GM18526 (cell line): ENCODE results near the gene SURF4.

Experiments
- POLR2A ChIP-seq: IDR thresholded peaks from 3 replicates; pipeline ENCODE4 v1.6.1; 2011; ENCODE audit not compliant: insufficient read length; ENCODE audit errors: extremely low read depth

Gene SURF4

DNA sequence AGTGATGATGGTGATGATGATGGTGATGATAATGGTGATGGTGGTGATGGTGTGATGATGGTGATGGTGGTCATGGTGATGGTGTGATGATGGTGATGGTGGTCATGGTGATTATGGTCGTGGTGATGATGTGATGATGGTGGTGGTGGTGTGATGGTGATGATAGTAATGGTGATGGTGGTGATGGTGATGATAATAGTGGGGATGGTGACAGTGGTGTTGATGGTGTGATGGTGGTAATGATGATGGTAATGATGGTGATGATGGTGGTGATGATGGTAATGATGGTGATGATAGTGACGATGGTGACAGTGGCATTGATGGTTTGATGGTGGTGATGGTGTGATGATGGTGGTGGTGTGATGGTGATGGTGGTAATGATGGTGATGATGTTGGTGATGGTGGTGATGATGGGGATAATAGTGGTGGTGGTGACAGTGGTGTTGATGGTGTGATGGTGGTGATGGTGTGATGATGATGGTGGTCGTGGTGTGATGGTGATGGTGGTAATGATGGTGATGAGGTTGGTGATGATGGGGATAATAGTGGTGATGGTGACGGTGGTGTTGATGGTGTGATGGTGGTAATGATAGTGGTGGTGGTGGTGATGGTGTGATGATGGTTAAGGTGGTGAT lies 6.8 kb upstream of the SURF4 start:
- no peak for TF ChIP-seq POLR2A

- TF ChIP-seq POLR2A = no peak
Measured at GRCh38 chr9:133380734-133381133, 4.9 kb upstream of the SURF4 start.

DNA sequence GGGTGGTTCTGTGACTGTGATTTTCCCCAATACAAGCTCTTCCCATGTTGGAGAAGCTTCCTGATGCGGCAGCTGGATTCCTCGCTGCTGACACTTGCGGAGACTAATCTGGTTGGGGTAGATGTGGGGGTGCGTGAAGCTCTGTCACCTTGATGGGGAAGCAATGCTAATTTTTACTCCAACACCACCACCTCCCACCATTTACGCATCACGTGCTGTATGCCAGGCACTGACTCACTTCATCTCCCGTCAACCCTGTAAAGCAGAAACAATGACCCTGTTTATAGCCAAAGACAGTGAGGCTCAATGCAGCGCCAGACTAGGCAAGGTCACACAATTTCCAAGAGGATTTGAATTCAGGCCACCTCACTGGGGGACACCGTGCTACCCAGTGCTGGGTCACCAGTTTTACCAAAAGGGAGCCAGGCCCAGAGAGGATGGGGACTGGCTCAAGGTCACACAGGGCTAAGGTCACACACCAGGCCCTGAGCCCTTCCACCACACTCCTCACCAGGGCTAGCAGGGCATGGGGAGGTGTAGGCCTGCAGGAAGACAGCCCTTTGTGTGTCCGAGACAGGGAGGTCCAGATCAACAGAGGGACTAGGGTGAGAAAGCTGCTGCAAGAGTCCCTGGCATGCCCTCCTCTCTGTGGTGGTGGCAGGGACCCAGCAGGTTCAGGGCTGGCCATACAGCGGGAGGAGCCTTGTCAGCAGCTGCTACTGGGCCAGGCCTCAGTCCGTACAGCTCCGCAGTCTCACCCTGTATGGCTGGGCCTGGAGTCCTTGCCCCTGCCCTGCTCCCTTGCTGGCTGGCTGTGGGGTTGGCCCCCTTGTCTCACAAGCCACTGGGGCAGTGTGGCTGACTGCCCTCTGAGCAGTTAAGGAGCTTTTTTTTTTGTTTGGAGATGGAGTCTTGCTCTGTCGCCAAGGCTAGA lies 3.6 kb upstream of the SURF4 start:
- no peak for TF ChIP-seq POLR2A

DNA sequence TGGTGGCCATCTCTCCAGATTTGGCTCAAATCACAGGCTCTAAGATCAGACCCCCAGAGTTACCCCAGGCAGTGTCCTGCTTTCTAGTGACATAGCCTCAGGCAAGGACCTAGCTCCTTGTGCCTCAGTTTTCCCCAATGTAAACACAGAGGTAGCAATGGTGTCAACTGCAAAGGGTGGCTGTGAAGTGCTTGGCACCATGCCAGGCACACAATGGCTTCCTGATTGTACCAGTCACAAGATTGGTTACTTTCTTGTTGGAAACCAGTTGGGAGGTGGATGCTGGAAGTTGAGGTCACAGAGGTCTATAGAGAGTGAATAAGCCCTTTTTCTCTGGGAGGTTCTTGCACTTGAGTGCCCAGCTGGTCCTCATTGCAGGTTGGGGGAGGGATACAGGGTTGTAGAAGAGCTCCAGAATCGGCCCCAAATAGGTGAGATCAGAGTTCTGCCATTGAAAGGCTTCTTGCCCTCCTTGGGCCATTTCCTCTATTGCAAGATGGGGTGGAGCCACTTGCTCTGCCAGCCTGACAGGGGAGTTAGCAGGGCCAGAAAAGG lies 2.6 kb upstream of the SURF4 start:
- TF ChIP-seq POLR2A = no peak

- no peak for TF ChIP-seq POLR2A
Measured at GRCh38 chr9:133377721-133378216, 1.9 kb upstream of the SURF4 start.

DNA sequence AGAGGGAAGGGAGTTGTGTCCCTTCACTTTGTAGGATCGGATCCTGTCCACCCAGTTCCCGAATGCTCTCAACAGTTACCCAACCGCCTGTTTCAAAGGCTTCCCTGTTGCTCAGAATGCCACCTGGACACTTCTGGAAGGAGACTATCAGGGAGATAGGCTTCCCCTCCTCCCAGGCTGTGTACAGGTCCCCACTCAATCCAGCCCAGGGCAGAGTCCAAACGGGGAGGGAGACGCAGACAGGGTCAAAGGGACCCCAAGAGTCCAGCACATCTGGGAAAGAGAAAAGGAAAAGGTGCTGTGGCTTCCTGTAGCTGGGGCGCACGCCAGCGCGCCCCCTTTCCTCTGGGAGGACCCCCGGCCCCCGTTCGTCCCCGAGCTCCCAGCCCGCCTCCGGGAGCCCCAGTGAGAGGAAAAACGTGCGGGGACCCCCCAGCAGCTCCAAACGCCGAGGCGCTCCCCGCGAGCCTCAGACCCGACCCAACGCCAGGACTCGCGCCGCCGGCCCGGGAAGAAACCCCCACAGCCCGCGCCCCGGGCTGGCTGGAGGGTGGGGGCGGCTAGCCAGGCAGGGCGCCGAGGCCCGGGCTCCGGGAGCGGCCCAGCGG lies 640 bp downstream of the SURF4 start:
- no peak for TF ChIP-seq POLR2A

GRCh38 chr9:133374612-133375115 lies 1.2 kb downstream of the SURF4 start:
- TF ChIP-seq POLR2A = no peak

- no peak for TF ChIP-seq POLR2A
Measured at GRCh38 chr9:133372144-133372543, 3.7 kb downstream of the SURF4 start.

DNA sequence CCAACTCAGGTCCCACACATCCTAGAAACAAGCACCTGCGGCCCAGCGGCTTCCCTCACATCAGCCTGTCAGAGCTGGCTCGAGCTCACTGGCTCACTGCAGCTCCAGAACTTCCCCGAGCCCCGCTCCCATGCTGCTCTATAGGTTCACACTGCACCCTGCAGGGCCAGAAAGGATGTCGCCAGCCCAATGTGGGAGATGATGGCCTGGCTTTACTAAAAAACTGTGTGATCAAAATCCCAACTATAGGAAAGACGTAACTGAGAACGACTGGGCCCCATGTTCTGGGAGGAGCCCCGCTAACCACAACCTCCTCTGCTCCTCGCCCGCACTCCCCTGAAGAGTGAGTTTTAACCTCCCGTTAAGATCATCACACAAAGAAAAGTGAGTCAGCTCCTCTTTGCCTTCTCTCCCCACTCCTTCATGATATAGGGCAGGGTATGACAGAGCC lies 4.6 kb downstream of the SURF4 start:
- TF ChIP-seq POLR2A = no peak

GRCh38 chr9:133370685-133371084 lies 5.2 kb downstream of the SURF4 start:
- TF ChIP-seq POLR2A = no peak

- no peak for TF ChIP-seq POLR2A
Measured at GRCh38 chr9:133369933-133370332, 5.9 kb downstream of the SURF4 start.

DNA sequence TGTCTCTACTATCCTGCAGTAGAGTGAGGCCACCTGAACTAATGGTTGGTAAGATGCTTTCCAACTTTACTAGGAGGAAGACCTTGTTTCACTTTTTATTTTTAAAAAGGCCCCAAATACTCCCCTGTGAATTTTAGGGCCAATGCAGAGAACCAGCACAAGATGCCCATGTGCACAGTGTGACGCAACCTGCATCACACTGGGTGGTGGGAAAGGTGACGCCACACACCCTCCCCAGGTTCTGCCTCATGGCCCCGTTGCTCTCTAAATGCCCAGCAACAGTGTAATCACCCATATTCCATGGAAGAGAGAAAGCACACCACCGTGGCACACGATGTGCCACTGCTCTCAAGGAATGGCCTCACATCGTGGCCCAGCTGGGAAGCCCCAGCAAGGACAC lies 6.4 kb downstream of the SURF4 start:
- no peak for TF ChIP-seq POLR2A

GRCh38 chr9:133368249-133368881 lies 7.5 kb downstream of the SURF4 start:
- no peak for TF ChIP-seq POLR2A

- TF ChIP-seq POLR2A = no peak
Measured at GRCh38 chr9:133367778-133368177, 8.1 kb downstream of the SURF4 start.

DNA sequence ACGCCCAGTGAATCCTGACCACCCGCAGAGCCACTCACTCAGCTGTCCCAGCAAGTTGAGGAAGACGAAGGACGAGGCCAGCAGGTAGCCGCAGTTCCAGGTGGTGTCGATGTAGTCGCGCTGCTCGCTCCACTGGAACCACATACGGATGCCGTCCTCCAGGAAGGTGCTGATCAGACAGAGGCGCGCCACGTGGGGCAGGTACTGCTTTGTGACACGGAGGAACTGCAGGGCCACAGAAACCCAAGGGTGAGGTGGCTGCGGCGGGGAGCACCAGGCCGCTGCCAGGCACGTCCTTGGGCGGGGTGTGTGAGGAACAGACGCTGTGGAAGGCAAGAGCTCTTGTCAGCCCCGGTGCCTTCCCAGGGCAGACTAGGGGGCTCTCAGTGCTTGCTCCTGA lies 8.6 kb downstream of the SURF4 start:
- no peak for TF ChIP-seq POLR2A
